SK-N-SH (cell line): ENCODE measurements around the gene ITSN1. TPM values are rescaled to one million over a fixed set of nuclear protein-coding genes. Genes with fewer than 3 reads are reported as not detected.

Experiments used
- CTCF ChIA-PET: fragments of 300-600, 350-600 bp; formaldehyde crosslinking; extraction: SDS; loops from one replicate; lab custom pipeline; 2021; lab: Yijun Ruan, JAX
- POLR2A ChIA-PET: fragments of 350-600 bp; sonication (Branson Sonifier 250); formaldehyde crosslinking; extraction: SDS; loops from one replicate; lab custom pipeline; 2020; ENCODE audit warnings: antibody characterized with exemption, inconsistent platforms; lab: Yijun Ruan, JAX
- DNase-seq: peaks from one replicate; pipeline ENCODE4 v3.0.0; 2012
- H2AFZ ChIP-seq: fragments of 200-600 bp; sonication (generic); 2 replicates; pipeline ENCODE4 v1.8.1; 2016; ENCODE audit warnings: antibody characterized with exemption, mild to moderate bottlenecking, low read depth
- H3F3A ChIP-seq: fragments of 200-600 bp; sonication (generic); replicated peaks from 2 replicates; pipeline ENCODE3; 2016; ENCODE audit warnings: antibody characterized with exemption, mild to moderate bottlenecking; ENCODE audit not compliant: insufficient read depth
- H3K27ac ChIP-seq, 2 experiments: fragments of 200-500 bp in 1 of 2; fragments of 200-600 bp in 1 of 2; sonication (Bioruptor generic) in 1 of 2; sonication (generic), shearing (Covaris generic) in 1 of 2; 2 replicates each; pipeline versions ENCODE4 v1.5.1 to v1.6.1; 2014 to 2016; ENCODE audit warnings: low read depth in 2 of 2, inconsistent platforms in 1 of 2, low read length in 1 of 2, mild to moderate bottlenecking in 1 of 2, mixed read lengths in 1 of 2
- H3K27me3 ChIP-seq: fragments of 200-600 bp; sonication (generic), shearing (Covaris generic); 2 replicates; pipeline ENCODE4 v1.6.1; 2016; ENCODE audit warnings: mixed run types; ENCODE audit not compliant: insufficient read depth
- H3K36me3 ChIP-seq, 2 experiments: fragments of 200-500 bp in 1 of 2; fragments of 200-600 bp in 1 of 2; sonication (Bioruptor generic) in 1 of 2; sonication (generic) in 1 of 2; replicated peaks in 1 of 2; 2 replicates each; pipeline versions ENCODE3 to v1.5.1; 2014 to 2016; ENCODE audit warnings: low read length in 1 of 2, mild to moderate bottlenecking in 1 of 2; ENCODE audit not compliant: insufficient read depth in 2 of 2, control insufficient read depth in 1 of 2
- H3K4me1 ChIP-seq, 2 experiments: fragments of 200-500 bp in 1 of 2; fragments of 200-600 bp in 1 of 2; sonication (Bioruptor generic) in 1 of 2; sonication (generic), shearing (Covaris generic) in 1 of 2; 2 replicates each; pipeline versions ENCODE4 v1.5.1 to v1.6.1; 2014 to 2016; ENCODE audit warnings: low read depth in 1 of 2, low read length in 1 of 2, mixed run types in 1 of 2; ENCODE audit not compliant: insufficient read depth in 2 of 2, control insufficient read depth in 1 of 2
- H3K4me2 ChIP-seq: fragments of 200-600 bp; sonication (generic), shearing (Covaris generic); 2 replicates; pipeline ENCODE4 v1.6.1; 2017; ENCODE audit warnings: mixed run types
- H3K4me3 ChIP-seq, 2 experiments: fragments of 200-500 bp in 1 of 2; fragments of 200-600 bp in 1 of 2; sonication (Bioruptor generic) in 1 of 2; sonication (generic), shearing (Covaris generic) in 1 of 2; 2 replicates each; pipeline versions ENCODE4 v1.5.1 to v1.8.1; 2014 to 2016; ENCODE audit warnings: low read depth in 2 of 2, inconsistent platforms in 1 of 2, low read length in 1 of 2, mild to moderate bottlenecking in 1 of 2, mixed read lengths in 1 of 2, moderate library complexity in 1 of 2
- H3K79me2 ChIP-seq: fragments of 200-600 bp; sonication (generic); 2 replicates; pipeline ENCODE4 v1.8.1; 2017; ENCODE audit warnings: mild to moderate bottlenecking; ENCODE audit not compliant: insufficient read depth
- H3K9ac ChIP-seq: fragments of 200-600 bp; sonication (generic); 2 replicates; pipeline ENCODE4 v1.6.1; 2017; ENCODE audit warnings: mixed run types
- H3K9me2 ChIP-seq: fragments of 200-600 bp; sonication (generic); 2 replicates; pipeline ENCODE4 v1.6.1; 2017; ENCODE audit warnings: mixed run types
- H3K9me3 ChIP-seq: fragments of 200-600 bp; sonication (generic); 2 replicates; pipeline ENCODE4 v1.6.1; 2017; ENCODE audit warnings: mixed run types, mild to moderate bottlenecking, moderate library complexity
- H4K20me1 ChIP-seq: fragments of 200-600 bp; sonication (generic); 2 replicates; pipeline ENCODE4 v1.6.1; 2017; ENCODE audit warnings: mild to moderate bottlenecking, mixed run types; ENCODE audit not compliant: insufficient read depth
- CTCF ChIP-seq: fragments of 200-600 bp; sonication (generic); IDR thresholded peaks from 2 replicates; pipeline ENCODE4 v1.6.1; 2017; ENCODE audit warnings: antibody characterized with exemption, mild to moderate bottlenecking, moderate library complexity
- ELF1 ChIP-seq: IDR thresholded peaks from 2 replicates; pipeline ENCODE4 v1.4.0; 2012
- EP300 ChIP-seq, 2 experiments: IDR thresholded peaks; 2 replicates each; pipeline versions ENCODE4 v1.4.0 to v1.6.1; 2012; ENCODE audit warnings: borderline replicate concordance in 1 of 2, low read depth in 1 of 2, low read length in 1 of 2
- FOXJ3 ChIP-seq: sonication (generic); formaldehyde crosslinking; IDR thresholded peaks from 2 replicates; pipeline ENCODE4 v1.5.1; 2020; ENCODE audit warnings: mild to moderate bottlenecking, missing genetic modification reagents
- GABPA ChIP-seq: IDR thresholded peaks from 2 replicates; pipeline ENCODE4 v1.4.0; 2012; ENCODE audit warnings: low read depth, mild to moderate bottlenecking
- IRF3 ChIP-seq: fragments of 150-350 bp; IDR thresholded peaks from 2 replicates; pipeline ENCODE4 v1.6.1; 2016; ENCODE audit warnings: mild to moderate bottlenecking, low read depth, low read length
- JUND ChIP-seq: IDR thresholded peaks from 2 replicates; pipeline ENCODE4 v1.4.0; 2012
- MAX ChIP-seq: IDR thresholded peaks from 2 replicates; pipeline ENCODE4 v1.4.0; 2012; ENCODE audit warnings: low read depth
- POLR2AphosphoS5 ChIP-seq: IDR thresholded peaks from 2 replicates; pipeline ENCODE4 v1.6.1; 2012; ENCODE audit warnings: low read depth, low read length
- RCOR1 ChIP-seq: fragments of 150-350 bp; IDR thresholded peaks from 2 replicates; pipeline ENCODE4 v1.6.1; 2017; ENCODE audit warnings: antibody characterized with exemption, low read length
- REST ChIP-seq: IDR thresholded peaks from 2 replicates; pipeline ENCODE4 v1.6.1; 2012; ENCODE audit warnings: mild to moderate bottlenecking, low read depth, low read length, moderate library complexity
- TEAD4 ChIP-seq: IDR thresholded peaks from 2 replicates; pipeline ENCODE4 v1.4.0; 2012; ENCODE audit warnings: mild to moderate bottlenecking, borderline replicate concordance; ENCODE audit not compliant: insufficient read depth
- USF1 ChIP-seq: IDR thresholded peaks from 2 replicates; pipeline ENCODE4 v1.4.0; 2012; ENCODE audit warnings: low read depth, borderline replicate concordance
- YY1 ChIP-seq: IDR thresholded peaks from 2 replicates; pipeline ENCODE4 v1.4.0; 2012; ENCODE audit warnings: low read depth, mild to moderate bottlenecking
- WGBS: methylation state at CpG from one replicate; pipeline ENCODE4 v1.1.6; 2017; ENCODE audit warnings: low lambda C conversion rate; 5-methylcytosine and 5-hydroxymethylcytosine counted together
- polyA plus RNA-seq, 3 experiments: library from polyadenylated mRNA; depleted of rRNA; stranded (reverse); fragments of >200 nt; gene quantifications; 2 replicates each; pipeline ENCODE4 v1.2.3, GENCODE V29; 2012

ITSN1 gene
- polyA plus RNA-seq, 1 of the 3 experiments (the other 2 are of a cell fraction), result 27.8 TPM

GRCh38 chr21:33799378-33800090 is 157.2 kb downstream of the ITSN1 start:
- Histone ChIP-seq H3K4me2 (no peak overlapping the region), H4K20me1 (no peaks in the 10 kb centered on the region), H3K36me3 (peaks cover 25 to 30% of the 10 kb centered on the region in 2 experiments), H3K9me3 (no peaks in the 10 kb centered on the region), H3K9me2 (no peaks in the 10 kb centered on the region), H3K4me3 (no peak overlapping the region), H3K9ac (no peak overlapping the region), H3K27me3 (no peaks in the 10 kb centered on the region), H3K27ac (no peak overlapping the region), H3K79me2 (no peaks in the 10 kb centered on the region), H3K4me1 (peaks cover 0 to 6% of the 10 kb centered on the region in 2 experiments; a peak in 1 of 4 replicates), H2AFZ (no peak overlapping the region), H3F3A (no peaks in the 10 kb centered on the region)
- ChIA-PET CTCF (interaction anchor here (0.8 to 1.6 kb wide), 2 partner anchors 10 to 95 kb away, joined by 3 read pairs; no protein-coding TSS in a partner anchor), POLR2A (no interaction called here)
- DNase-seq, result no peak
- TF ChIP-seq USF1 (no peak), TEAD4 (no peak), FOXJ3 (CRISPR knock-in tag) (no peak), IRF3 (no peak), YY1 (no peak), EP300 (IDR thresholded peaks at IDR 0.05; ENCODE audit: borderline replicate concordance in 1 of 2, low read depth in 1 of 2, low read length in 1 of 2) (no peak), JUND (no peak), REST (no peak), GABPA (no peak), ELF1 (no peak), RCOR1 (no peak), MAX (no peak), POLR2AphosphoS5 (no peak), CTCF (no peak)
- 92% methylated on average over 5 of the region's 5 CpGs for WGBS
